Heart right ventricle (tissue), 16 donors: ENCODE data around the gene RPUSD4. TPM values are rescaled to one million over a fixed set of nuclear protein-coding genes. Genes with fewer than 3 reads are reported as not detected.

Source experiments
- ATAC-seq, 8 donors: fragments of 200-7000 bp; cut with Tn5 transposase; one replicate each; pipeline ENCODE4 v1.9.1; 2020; ENCODE audit warnings: mild to moderate bottlenecking in 8 of 8, moderate library complexity in 8 of 8, moderate number of reproducible peaks in 1 of 8
- DNase-seq, 2 donors: peaks; one replicate each; pipeline ENCODE4 v3.0.0-alpha.2; 2020
- H3K27ac ChIP-seq, 10 donors: fragments of 200-600 bp; sonication (generic) in 2 of 10; one replicate each; pipeline versions ENCODE4 v1.5.0 to v1.8.0; 2020 to 2022; ENCODE audit warnings: mild to moderate bottlenecking in 3 of 10
- H3K27me3 ChIP-seq, 7 donors: fragments of 200-600 bp; one replicate each; pipeline ENCODE4 v1.8.0; 2021 to 2022; ENCODE audit warnings: mild to moderate bottlenecking in 2 of 7
- H3K36me3 ChIP-seq, 9 donors: fragments of 200-600 bp; sonication (generic) in 1 of 9; one replicate each; pipeline versions ENCODE4 v1.5.0 to v1.8.0; 2020 to 2022; ENCODE audit warnings: mild to moderate bottlenecking in 2 of 9
- H3K4me1 ChIP-seq, 9 donors: fragments of 200-600 bp; sonication (generic) in 1 of 9; one replicate each; pipeline versions ENCODE4 v1.5.0 to v1.8.0; 2020 to 2022; ENCODE audit warnings: mild to moderate bottlenecking in 4 of 9
- H3K4me3 ChIP-seq, 10 donors: fragments of 200-600 bp; sonication (generic) in 2 of 10; one replicate each; pipeline versions ENCODE4 v1.5.0 to v1.8.0; 2020 to 2022; ENCODE audit warnings: mild to moderate bottlenecking in 7 of 10, moderate library complexity in 2 of 10
- H3K9me3 ChIP-seq, 11 donors: fragments of 200-600 bp in 10 of 11; sonication (generic) in 2 of 11; one replicate each; pipeline versions ENCODE4 v1.5.0 to v1.8.0; 2013 to 2022; ENCODE audit warnings: mild to moderate bottlenecking in 2 of 11, control low read depth in 1 of 11, moderate library complexity in 1 of 11
- WGBS, 2 donors: extraction: QIAGEN DNeasy Blood & Tissue Kit; methylation state at CpG; one replicate each; pipeline ENCODE4 v1.1.7; 2013; ENCODE audit warnings: inconsistent platforms in 1 of 2; 5-methylcytosine and 5-hydroxymethylcytosine counted together
- intact Hi-C, 10 donors: fragments of 100-400 bp; cut with DNase I; formaldehyde crosslinking; loops; one replicate each; pipeline versions ENCODE4 v1.11.1 to v1.14.2; 2022
- polyA plus RNA-seq, 2 donors: library from polyadenylated mRNA; stranded (reverse); fragments of 200-250 nt; gene quantifications; one replicate each; pipeline ENCODE4 v1.2.3, GENCODE V29; 2013
- total RNA-seq, 10 donors: library from RNA; stranded (reverse); fragmentation: NEBNext Ultra II Directional in 3 of 10; extraction: Animal tissue kit (Norgen Biotek cat#: 25700) in 3 of 10; gene quantifications; one replicate each; pipeline versions ENCODE4 v1.2.1 to v1.2.4, GENCODE V29; 2021 to 2023
- TF ChIP-seq, protein P1 (sequence below), 9 donors: fragments of 200-600 bp; sonication (generic) in 2 of 9; IDR thresholded peaks; one replicate each; pipeline versions ENCODE4 v1.5.0 to v1.8.0; 2021 to 2022; ENCODE audit warnings: antibody characterized with exemption in 9 of 9, mild to moderate bottlenecking in 5 of 9, moderate library complexity in 1 of 9
- donor health status: Arrhythmogenic right ventricular cardiomyopathy.
- donor health status: ischemic (EF 13 %, LVEDD 7.1; RV severe dilation, severe dysfunction).
- donor health status: healthy with polysubstance abuse.
- donor health status: DM: no; HTN: yes; CAD: no.
- donor health status: DM: no; HTN: no; CAD: no.
- donor health status: ischemic (EF 25% LVEDD 6.9; RV normal size, moderate dysfunction).
- donor health status: ischemic (EF 25% LVEDD 5.7; RV mildly dilated, moderate dysfunction).
- donor health status: healthy.
- donor health status: DM: yes; HTN: yes; CAD: no.
- donor health status: Ischemic cardiomyopathy.
- donor health status: ischemic (EF 35%, LVEDD 5.7; RV mildly dilated, moderate dysfunction).
- donor health status: nonischemic (EF 11% LVEDD 7.7; RV severe dilation, severe dysfunction).
- donor health status: DM: yes; HTN: yes; CAD: no.
- donor health status: PGD.
- donor health status: ischemic (EF 29% LVEDD 5.4; RV normal size, mild dysfunction).
- donor health status: nonischemic (EF 23%, LVEDD 6.1; RV moderate dilation, normal function).

RPUSD4 gene
- total and polyA plus RNA-seq, 12 donors: 12.8 to 70.0 (median 36.8) TPM

DNA sequence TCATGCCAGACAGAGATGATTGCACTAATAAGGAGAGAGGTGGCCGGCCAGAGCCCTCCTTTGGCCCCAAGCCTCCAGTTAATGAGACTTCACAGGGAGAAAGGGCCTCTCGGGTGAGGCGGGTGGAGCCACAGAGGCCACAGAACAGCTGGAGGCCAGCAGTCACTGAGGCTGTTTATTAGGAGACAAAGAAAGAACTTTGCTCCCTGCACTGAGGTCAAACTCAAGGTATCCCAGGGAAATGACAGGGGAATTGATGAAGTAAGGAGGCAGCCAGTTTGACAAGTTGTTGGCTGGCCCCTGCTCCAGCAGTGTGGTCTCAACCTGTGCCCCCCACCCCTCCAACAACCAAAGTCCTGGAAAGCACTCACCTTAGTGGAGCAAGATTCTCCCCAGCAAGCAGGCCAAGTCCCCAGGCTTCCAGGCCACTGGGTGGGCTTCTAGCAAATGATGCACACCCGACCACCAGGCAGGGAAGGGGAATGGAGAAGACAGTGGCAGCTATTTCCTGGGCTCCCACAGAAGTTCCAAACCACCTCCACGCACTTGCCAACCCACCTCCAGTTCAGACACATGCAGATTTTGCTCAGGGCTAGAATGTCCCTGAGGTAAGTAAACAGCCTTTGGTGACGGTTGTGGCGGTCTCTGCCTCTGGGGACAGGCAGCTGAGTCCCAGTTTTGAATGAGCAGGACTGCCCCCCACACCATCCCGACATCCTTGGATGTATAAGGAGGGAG is 53.2 kb downstream of the RPUSD4 start:
- no peaks in the 10 kb centered on the region for H3K4me1 ChIP-seq
- no peak for ATAC-seq

DNA sequence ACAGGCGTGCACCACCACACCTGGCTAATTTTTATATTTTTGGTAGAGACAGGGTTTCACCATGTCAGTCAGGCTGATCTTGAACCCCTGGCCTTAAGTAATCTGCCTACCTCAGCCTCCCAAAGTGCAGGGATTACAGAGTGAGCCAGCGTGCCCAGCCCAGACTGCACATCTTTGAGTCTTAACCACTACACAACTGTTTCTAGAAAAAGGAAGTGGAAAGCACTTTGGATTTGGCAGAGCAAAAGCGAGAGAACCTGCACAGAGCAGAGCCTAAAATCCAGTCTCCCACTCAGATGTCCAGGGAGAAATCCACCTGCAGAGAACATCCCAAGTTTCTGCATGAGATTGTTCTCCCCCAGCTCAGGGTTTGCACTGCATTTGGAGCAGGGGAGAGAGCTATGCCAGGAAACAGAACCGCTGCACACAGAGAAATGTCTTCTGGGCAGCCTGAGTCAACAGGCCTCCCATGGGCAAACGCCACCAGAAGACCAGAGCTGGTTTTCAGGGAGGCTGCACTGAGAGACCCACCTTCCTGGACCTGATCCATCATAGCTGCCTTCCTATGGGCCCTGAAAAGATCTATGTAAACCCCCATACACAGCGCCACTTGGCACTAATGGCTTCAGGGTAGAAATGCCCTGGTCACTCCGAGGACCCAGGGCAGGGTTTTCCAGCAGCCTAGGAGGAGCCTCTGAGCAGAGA is 54.0 kb downstream of the RPUSD4 start:
- Histone ChIP-seq H3K27ac (no peak overlapping the region), H3K4me3 (no peak overlapping the region), H3K36me3 (no peaks in the 10 kb centered on the region), H3K4me1 (no peaks in the 10 kb centered on the region), H3K9me3 (peaks cover 0 to 5% (median 0%) of the 10 kb centered on the region in 11 donors), H3K27me3 (peaks cover 0 to 7% (median 0%) of the 10 kb centered on the region in 7 donors)
- no peak for DNase-seq
- WGBS, 2 donors: 90 to 96% methylated on average over 7 of the region's 7 CpGs
- intact Hi-C loops: no loop called here
- ATAC-seq: no peak
- TF ChIP-seq, protein P1, sequence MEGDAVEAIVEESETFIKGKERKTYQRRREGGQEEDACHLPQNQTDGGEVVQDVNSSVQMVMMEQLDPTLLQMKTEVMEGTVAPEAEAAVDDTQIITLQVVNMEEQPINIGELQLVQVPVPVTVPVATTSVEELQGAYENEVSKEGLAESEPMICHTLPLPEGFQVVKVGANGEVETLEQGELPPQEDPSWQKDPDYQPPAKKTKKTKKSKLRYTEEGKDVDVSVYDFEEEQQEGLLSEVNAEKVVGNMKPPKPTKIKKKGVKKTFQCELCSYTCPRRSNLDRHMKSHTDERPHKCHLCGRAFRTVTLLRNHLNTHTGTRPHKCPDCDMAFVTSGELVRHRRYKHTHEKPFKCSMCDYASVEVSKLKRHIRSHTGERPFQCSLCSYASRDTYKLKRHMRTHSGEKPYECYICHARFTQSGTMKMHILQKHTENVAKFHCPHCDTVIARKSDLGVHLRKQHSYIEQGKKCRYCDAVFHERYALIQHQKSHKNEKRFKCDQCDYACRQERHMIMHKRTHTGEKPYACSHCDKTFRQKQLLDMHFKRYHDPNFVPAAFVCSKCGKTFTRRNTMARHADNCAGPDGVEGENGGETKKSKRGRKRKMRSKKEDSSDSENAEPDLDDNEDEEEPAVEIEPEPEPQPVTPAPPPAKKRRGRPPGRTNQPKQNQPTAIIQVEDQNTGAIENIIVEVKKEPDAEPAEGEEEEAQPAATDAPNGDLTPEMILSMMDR (IDR thresholded peaks at IDR 0.05): no peak

More for the DNA sequence above, 53.2 kb downstream of the RPUSD4 start:
- intact Hi-C loops: no loop called here
- DNase-seq: no peak
- no peak overlapping the region for H3K4me3 ChIP-seq
- TF ChIP-seq, protein P1 (IDR thresholded peaks at IDR 0.05): no peak
- WGBS, 2 donors: 80 to 83% methylated on average over 8 of the region's 8 CpGs
- no peaks in the 10 kb centered on the region for H3K9me3 ChIP-seq
- H3K27ac ChIP-seq: no peak overlapping the region
- H3K36me3 ChIP-seq: no peaks in the 10 kb centered on the region
- peaks cover 0 to 7% (median 0%) of the 10 kb centered on the region in 7 donors for H3K27me3 ChIP-seq

DNA sequence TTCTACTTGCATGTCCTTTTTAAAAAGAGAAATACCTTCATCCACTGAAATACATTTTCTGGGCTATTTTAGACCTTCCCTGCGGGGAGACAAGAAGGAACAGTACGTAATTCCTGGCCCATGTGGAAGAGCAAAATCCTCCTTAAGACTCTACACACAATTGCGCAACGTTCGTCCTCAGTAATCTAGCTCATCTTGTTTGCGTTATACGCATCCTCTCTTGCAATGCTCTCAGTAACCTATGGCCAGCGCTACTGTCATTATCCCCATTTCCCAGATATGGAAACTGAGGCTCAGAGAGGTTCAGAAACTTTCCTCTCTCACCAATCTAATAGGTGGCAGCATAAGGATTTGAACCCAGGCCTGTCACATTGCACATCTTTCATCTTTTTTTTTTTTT is 54.6 kb downstream of the RPUSD4 start:
- Histone ChIP-seq H3K4me3 (no peak overlapping the region), H3K9me3 (peaks cover 0 to 11% (median 4%) of the 10 kb centered on the region in 11 donors), H3K27me3 (peaks cover 0 to 7% (median 0%) of the 10 kb centered on the region in 7 donors), H3K4me1 (no peaks in the 10 kb centered on the region), H3K27ac (no peak overlapping the region), H3K36me3 (no peaks in the 10 kb centered on the region)
- TF ChIP-seq, protein P1 (IDR thresholded peaks at IDR 0.05): no peak
- 91 to 93% methylated on average over 8 of the region's 8 CpGs for WGBS, 2 donors
- no peak for DNase-seq
- intact Hi-C loops: no loop called here
- ATAC-seq: no peak

DNA sequence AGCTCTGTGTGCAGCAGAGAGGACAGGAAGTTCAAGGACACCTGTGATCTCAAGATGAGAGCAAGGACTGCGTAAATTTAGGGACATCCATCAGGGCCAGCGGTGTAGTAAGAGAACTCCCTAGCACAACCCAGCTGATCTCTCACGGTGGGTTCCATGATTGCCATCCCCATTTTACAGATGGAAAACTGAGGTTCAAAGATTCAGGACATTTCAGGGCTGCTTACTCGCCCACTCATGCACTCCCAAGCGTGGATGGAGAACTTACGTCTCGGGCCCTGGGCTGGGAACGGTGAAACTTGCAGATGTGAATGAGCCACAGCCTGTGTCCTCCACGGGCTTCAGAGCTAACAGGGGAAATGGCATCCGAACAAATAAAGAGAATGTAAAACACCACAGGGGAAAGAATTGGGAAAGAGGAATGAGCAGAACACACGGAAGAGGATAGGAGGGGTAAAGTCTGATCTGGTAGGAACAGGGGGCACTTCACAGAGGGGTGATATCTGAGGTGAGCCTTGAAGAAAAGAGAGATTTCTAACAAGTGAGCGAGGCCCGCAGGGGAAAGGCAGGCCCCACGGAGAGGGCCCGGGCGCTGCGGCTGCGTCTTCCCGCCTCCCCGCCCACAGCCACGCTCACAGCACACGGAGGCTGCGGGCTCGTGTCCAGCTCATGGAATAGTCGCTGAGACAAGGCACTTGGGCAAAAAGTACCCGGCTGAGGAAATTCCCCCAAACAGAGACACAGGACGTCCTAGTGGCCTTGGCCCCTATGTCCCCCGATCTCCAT is 55.9 kb downstream of the RPUSD4 start:
- no peak for ATAC-seq
- 91 to 97% methylated on average over 28 of the region's 28 CpGs for WGBS, 2 donors
- H3K4me3 ChIP-seq: no peak overlapping the region
- intact Hi-C loops: no loop called here
- no peaks in the 10 kb centered on the region for H3K4me1 ChIP-seq
- H3K9me3 ChIP-seq: peaks cover 0 to 19% (median 4%) of the 10 kb centered on the region in 11 donors
- no peak for DNase-seq
- H3K27ac ChIP-seq: no peak overlapping the region
- TF ChIP-seq, protein P1 (IDR thresholded peaks at IDR 0.05): no peak
- no peaks in the 10 kb centered on the region for H3K27me3 ChIP-seq
- H3K36me3 ChIP-seq: no peaks in the 10 kb centered on the region
